CD8-positive, alpha-beta memory T cell (primary cell): Measurements from ENCODE around the gene FAM3B. TPM values are rescaled to one million over a fixed set of nuclear protein-coding genes. Genes with fewer than 3 reads are reported as not detected.
A peak's percentile ranks its signal among the peaks of the same experiment; 100 is the strongest.

ENCODE experiments used
- CTCF ChIA-PET: fragments of 350-600 bp; sonication (Branson Sonifier 250); formaldehyde crosslinking; loops from one replicate; lab custom pipeline; 2021; ENCODE audit warnings: antibody characterized with exemption; lab: Charles Lee
- POLR2A ChIA-PET: fragments of 350-600 bp; sonication (Branson Sonifier 250); formaldehyde crosslinking; loops from one replicate; lab custom pipeline; 2021; ENCODE audit warnings: antibody characterized with exemption; lab: Charles Lee
- DNase-seq, 5 donors: peaks; one replicate each; pipeline versions ENCODE4 v3.0.0 to v3.0.0-alpha.2; 2020 to 2022; ENCODE audit warnings: mixed read lengths in 1 of 5
- H3K27ac ChIP-seq: one replicate; pipeline ENCODE4 v1.7.0; 2013; ENCODE audit warnings: low read depth, mild to moderate bottlenecking, low read length, moderate library complexity
- H3K27me3 ChIP-seq: 2 replicates; pipeline ENCODE4 v1.7.0; 2013; ENCODE audit warnings: low read length, mild to moderate bottlenecking; ENCODE audit not compliant: insufficient read depth, poor library complexity, severe bottlenecking
- H3K36me3 ChIP-seq: 2 replicates; pipeline ENCODE4 v1.7.0; 2013; ENCODE audit warnings: mild to moderate bottlenecking, low read length, moderate library complexity; ENCODE audit not compliant: insufficient read depth
- H3K4me1 ChIP-seq: 2 replicates; pipeline ENCODE4 v1.7.0; 2013; ENCODE audit warnings: mild to moderate bottlenecking, low read length, moderate library complexity; ENCODE audit not compliant: insufficient read depth
- H3K4me3 ChIP-seq: 2 replicates; pipeline ENCODE4 v1.7.0; 2013; ENCODE audit warnings: mild to moderate bottlenecking, low read length
- H3K9me3 ChIP-seq: 2 replicates; pipeline ENCODE4 v1.7.0; 2013; ENCODE audit warnings: mild to moderate bottlenecking, low read length
- H3K27ac Mint-ChIP-seq, 8 donors: one replicate each; pipeline ENCODE4 v1.8.0; 2020 to 2021; ENCODE audit warnings: mixed read lengths in 8 of 8, mild to moderate bottlenecking in 6 of 8, inconsistent platforms in 3 of 8, moderate library complexity in 3 of 8
- H3K27me3 Mint-ChIP-seq, 2 donors: one replicate each; pipeline ENCODE4 v1.8.0; 2020 to 2021; ENCODE audit warnings: mixed read lengths in 2 of 2, mild to moderate bottlenecking in 1 of 2, moderate library complexity in 1 of 2
- H3K36me3 Mint-ChIP-seq, 3 donors: one replicate each; pipeline ENCODE4 v1.8.0; 2020 to 2021; ENCODE audit warnings: mixed read lengths in 3 of 3, inconsistent platforms in 1 of 3, mild to moderate bottlenecking in 1 of 3
- H3K4me1 Mint-ChIP-seq, 3 donors: one replicate each; pipeline ENCODE4 v1.8.0; 2020 to 2021; ENCODE audit warnings: mixed read lengths in 3 of 3, inconsistent platforms in 1 of 3, mild to moderate bottlenecking in 1 of 3
- H3K4me3 Mint-ChIP-seq, 7 donors: one replicate each; pipeline ENCODE4 v1.8.0; 2020 to 2021; ENCODE audit warnings: mixed read lengths in 7 of 7, mild to moderate bottlenecking in 6 of 7, moderate library complexity in 4 of 7, inconsistent platforms in 2 of 7
- H3K9me3 Mint-ChIP-seq, 5 donors: one replicate each; pipeline ENCODE4 v1.8.0; 2020 to 2022; ENCODE audit warnings: mixed read lengths in 5 of 5, mild to moderate bottlenecking in 3 of 5, moderate library complexity in 2 of 5, inconsistent platforms in 1 of 5
- polyA plus RNA-seq: library from polyadenylated mRNA; unstranded; fragments of 300-500 nt; fragmentation: Illumina TruSeq; gene quantifications from one replicate; pipeline ENCODE4 v1.2.3, GENCODE V29; 2021
- total RNA-seq, 2 experiments: library from RNA; stranded (reverse); gene quantifications; one replicate each; pipeline ENCODE4 v1.2.3, GENCODE V29; 2021

The FAM3B gene
- total and polyA plus RNA-seq, 3 experiments from 2014 or later, result not detected

DNA sequence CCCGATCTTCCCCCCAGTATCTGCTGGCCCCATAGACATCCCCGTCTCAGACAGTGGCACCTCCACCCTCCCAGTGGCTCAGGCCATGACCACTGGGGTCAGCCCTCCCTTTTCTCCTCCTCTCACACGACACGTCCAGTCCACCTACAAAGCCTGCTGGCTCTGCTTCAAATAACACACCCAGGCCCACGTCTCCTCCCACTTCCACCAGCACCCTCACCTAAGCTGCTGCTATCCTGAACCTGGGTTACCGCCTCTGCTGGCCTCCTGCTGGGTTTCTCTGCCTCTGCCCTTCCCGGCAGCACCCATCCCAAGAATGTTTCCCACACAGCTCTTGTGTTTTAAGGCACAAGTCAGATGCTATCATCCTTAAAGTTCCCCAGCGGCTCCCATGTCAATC is 71.2 kb downstream of the FAM3B start:
- H3K36me3 Mint-ChIP-seq, result peaks cover 5 to 77% (median 29%) of the 10 kb centered on the region in 3 donors
- no peaks in the 10 kb centered on the region for H3K9me3 Mint-ChIP-seq
- H3K27ac Mint-ChIP-seq, result peak overlapping the region in 1 of 8 donors; percentile 15

DNA sequence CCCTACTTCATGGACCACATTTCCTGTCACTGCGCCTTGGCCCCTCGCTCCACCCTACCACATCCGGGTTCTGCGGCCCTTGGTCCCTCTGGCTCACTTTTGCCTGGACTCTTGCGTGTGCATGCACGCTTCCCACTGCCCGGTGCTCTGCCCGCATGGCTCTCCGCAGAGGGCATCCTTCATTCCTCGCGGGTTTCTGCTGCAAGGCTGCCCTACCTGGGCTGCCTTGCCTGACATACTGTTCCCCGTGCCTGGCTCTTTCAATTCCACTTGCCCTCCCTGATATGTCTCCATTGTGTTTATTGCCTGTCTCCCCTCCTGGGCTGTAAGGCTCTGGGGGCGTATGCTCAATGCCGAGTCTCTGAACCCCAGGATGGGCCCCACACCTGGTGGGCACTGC is 71.7 kb downstream of the FAM3B start:
- H3K4me1 Mint-ChIP-seq, result peaks cover 0 to 1% (median 0%) of the 10 kb centered on the region in 3 donors
- no peak overlapping the region for H3K4me3 ChIP-seq
- H3K36me3 ChIP-seq, result peaks cover 9% of the 10 kb centered on the region
- H3K27me3 ChIP-seq, result no peaks in the 10 kb centered on the region
- CTCF ChIA-PET, result no interaction called here
- no peak overlapping the region for H3K4me3 Mint-ChIP-seq
- peak in 1 of 5 donors; percentile 17 for DNase-seq
- H3K27me3 Mint-ChIP-seq, result no peaks in the 10 kb centered on the region
- no peaks in the 10 kb centered on the region for H3K9me3 ChIP-seq
- H3K9me3 Mint-ChIP-seq, result no peaks in the 10 kb centered on the region
- H3K4me1 ChIP-seq, result no peaks in the 10 kb centered on the region
- no peak overlapping the region for H3K27ac ChIP-seq
- POLR2A ChIA-PET, result no interaction called here
- H3K27ac Mint-ChIP-seq, result peak overlapping the region in 3 of 8 donors; percentile 8 to 62 (median 32)
- H3K36me3 Mint-ChIP-seq, result peaks cover 6 to 75% (median 29%) of the 10 kb centered on the region in 3 donors

More for the DNA sequence above, 71.2 kb downstream of the FAM3B start:
- Mint-ChIP-seq H3K4me1 (peaks cover 0 to 1% (median 0%) of the 10 kb centered on the region in 3 donors), H3K4me3 (no peak overlapping the region), H3K27me3 (no peaks in the 10 kb centered on the region)
- POLR2A ChIA-PET, result no interaction called here
- Histone ChIP-seq H3K4me1 (no peaks in the 10 kb centered on the region), H3K9me3 (no peaks in the 10 kb centered on the region), H3K27ac (no peak overlapping the region), H3K27me3 (no peaks in the 10 kb centered on the region), H3K36me3 (peaks cover 7% of the 10 kb centered on the region), H3K4me3 (no peak overlapping the region)
- DNase-seq, result no peak
- CTCF ChIA-PET, result no interaction called here

DNA sequence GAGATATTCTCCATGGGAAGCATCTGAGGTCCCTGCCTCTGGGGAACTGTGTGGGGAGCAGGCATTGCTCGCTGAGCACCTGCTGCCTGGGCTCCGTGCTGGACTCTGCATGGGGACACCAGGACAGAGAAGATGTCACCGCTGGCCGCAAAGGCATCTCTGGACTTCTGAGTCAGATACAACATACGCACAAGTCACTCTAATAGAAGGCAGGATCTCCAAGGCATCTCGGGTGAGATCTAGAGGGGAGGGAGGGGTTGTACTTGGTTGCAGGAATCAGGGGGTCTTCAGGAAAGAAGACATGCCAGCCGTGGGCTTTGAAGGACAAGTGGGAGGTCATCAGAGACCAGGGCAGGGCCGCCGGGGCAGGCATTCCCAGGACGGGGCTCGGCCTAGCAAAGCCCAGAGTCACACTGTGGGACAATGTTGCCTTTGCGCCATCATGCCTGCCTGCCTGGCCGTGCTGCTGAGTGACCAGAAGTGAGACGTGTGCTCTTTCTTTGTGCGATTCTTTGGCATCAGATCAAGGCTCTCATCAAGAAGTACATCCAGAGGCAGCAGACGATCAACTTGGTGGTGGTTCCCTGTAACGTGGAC is 73.5 kb downstream of the FAM3B start:
- H3K4me3 ChIP-seq, result no peak overlapping the region
- H3K9me3 ChIP-seq, result no peaks in the 10 kb centered on the region
- DNase-seq, result no peak
- no peaks in the 10 kb centered on the region for H3K4me1 ChIP-seq
- peaks cover 12 to 78% (median 42%) of the 10 kb centered on the region in 3 donors for H3K36me3 Mint-ChIP-seq
- ChIA-PET POLR2A (no interaction called here), CTCF (no interaction called here)
- H3K27me3 ChIP-seq, result no peaks in the 10 kb centered on the region
- no peak overlapping the region for H3K4me3 Mint-ChIP-seq
- peaks cover 0 to 1% (median 0%) of the 10 kb centered on the region in 3 donors for H3K4me1 Mint-ChIP-seq
- H3K27ac ChIP-seq, result no peak overlapping the region
- H3K27ac Mint-ChIP-seq, result peak overlapping the region in 2 of 8 donors; percentile 13 to 29
- no peaks in the 10 kb centered on the region for H3K9me3 Mint-ChIP-seq
- no peaks in the 10 kb centered on the region for H3K27me3 Mint-ChIP-seq
- peaks cover 14% of the 10 kb centered on the region for H3K36me3 ChIP-seq

GRCh38 chr21:41393876-41394465 is 77.4 kb downstream of the FAM3B start:
- Mint-ChIP-seq H3K9me3 (no peaks in the 10 kb centered on the region), H3K27me3 (no peaks in the 10 kb centered on the region), H3K4me3 (no peak overlapping the region), H3K4me1 (no peaks in the 10 kb centered on the region), H3K36me3 (peaks cover 18 to 81% (median 35%) of the 10 kb centered on the region in 3 donors), H3K27ac (peak overlapping the region in 2 of 8 donors; percentile 48 to 62)
- Histone ChIP-seq H3K36me3 (peaks cover 37% of the 10 kb centered on the region), H3K4me3 (no peak overlapping the region), H3K4me1 (no peaks in the 10 kb centered on the region), H3K27ac (no peak overlapping the region), H3K27me3 (no peaks in the 10 kb centered on the region), H3K9me3 (no peaks in the 10 kb centered on the region)
- CTCF ChIA-PET, result interaction anchor here (1.8 kb wide), 1 partner anchor 21 kb away, joined by 5 read pairs; no protein-coding TSS in a partner anchor
- DNase-seq, result no peak
- POLR2A ChIA-PET, result no interaction called here

GRCh38 chr21:41396558-41397075 is 80.0 kb downstream of the FAM3B start:
- Histone ChIP-seq H3K4me3 (no peak overlapping the region), H3K27me3 (no peaks in the 10 kb centered on the region), H3K9me3 (no peaks in the 10 kb centered on the region), H3K36me3 (peaks cover 45% of the 10 kb centered on the region), H3K4me1 (no peaks in the 10 kb centered on the region), H3K27ac (no peak overlapping the region)
- DNase-seq, result no peak
- H3K9me3 Mint-ChIP-seq, result no peaks in the 10 kb centered on the region
- no peaks in the 10 kb centered on the region for H3K4me1 Mint-ChIP-seq
- peak overlapping the region in 1 of 8 donors; percentile 43 for H3K27ac Mint-ChIP-seq
- H3K4me3 Mint-ChIP-seq, result no peak overlapping the region
- POLR2A ChIA-PET, result no interaction called here
- H3K27me3 Mint-ChIP-seq, result no peaks in the 10 kb centered on the region
- H3K36me3 Mint-ChIP-seq, result peaks cover 22 to 90% (median 48%) of the 10 kb centered on the region in 3 donors
- CTCF ChIA-PET, result no interaction called here

DNA sequence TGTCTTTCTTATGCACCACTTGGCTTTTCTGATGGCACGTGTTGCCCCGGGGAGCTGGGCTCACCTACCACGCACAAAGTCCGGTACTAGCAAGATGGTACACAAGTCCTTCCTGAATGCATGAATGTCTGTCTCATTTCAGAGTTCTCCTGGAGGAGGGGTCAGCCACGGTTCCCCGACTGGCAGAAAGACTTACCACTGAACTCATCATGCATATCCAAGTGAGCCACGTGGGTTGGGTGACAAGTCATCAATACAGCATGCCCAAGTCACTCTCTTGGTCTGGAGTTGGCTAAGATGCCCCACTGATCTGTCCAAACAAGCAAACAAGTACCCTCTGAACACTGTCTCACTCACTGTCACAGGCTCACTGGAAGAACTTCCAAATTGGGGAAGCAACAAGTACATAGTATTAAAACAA is 80.9 kb downstream of the FAM3B start:
- CTCF ChIA-PET, result no interaction called here
- no peak overlapping the region for H3K4me3 ChIP-seq
- Mint-ChIP-seq H3K27me3 (no peaks in the 10 kb centered on the region), H3K9me3 (no peaks in the 10 kb centered on the region), H3K4me1 (no peaks in the 10 kb centered on the region), H3K4me3 (no peak overlapping the region), H3K27ac (no peak overlapping the region), H3K36me3 (peaks cover 22 to 92% (median 53%) of the 10 kb centered on the region in 3 donors)
- H3K4me1 ChIP-seq, result no peaks in the 10 kb centered on the region
- no peak overlapping the region for H3K27ac ChIP-seq
- H3K9me3 ChIP-seq, result no peaks in the 10 kb centered on the region
- no peaks in the 10 kb centered on the region for H3K27me3 ChIP-seq
- POLR2A ChIA-PET, result no interaction called here
- no peak for DNase-seq
- peaks cover 52% of the 10 kb centered on the region for H3K36me3 ChIP-seq

DNA sequence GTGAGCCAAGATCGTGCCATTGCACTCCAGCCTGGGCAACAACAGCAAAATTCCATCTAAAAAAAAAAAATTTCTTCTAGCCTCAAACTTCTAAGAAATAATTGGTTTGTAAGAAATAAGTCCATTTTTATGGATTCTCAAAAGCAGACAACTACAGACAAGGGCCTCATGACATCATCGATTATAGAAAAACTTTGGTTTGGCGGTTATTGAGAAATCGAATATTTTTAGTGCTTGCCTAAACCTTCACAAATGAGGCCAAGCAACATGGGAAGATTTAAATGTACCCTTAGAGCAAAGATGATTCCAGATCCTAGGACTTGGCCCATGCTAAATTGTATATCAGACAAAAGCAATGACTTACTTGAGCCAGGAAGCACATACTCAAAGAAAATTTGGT is 81.7 kb downstream of the FAM3B start:
- Mint-ChIP-seq H3K27me3 (no peaks in the 10 kb centered on the region), H3K4me3 (no peak overlapping the region), H3K9me3 (no peaks in the 10 kb centered on the region), H3K4me1 (no peaks in the 10 kb centered on the region), H3K36me3 (peaks cover 21 to 97% (median 58%) of the 10 kb centered on the region in 3 donors), H3K27ac (peak overlapping the region in 1 of 8 donors; percentile 32)
- CTCF ChIA-PET, result no interaction called here
- POLR2A ChIA-PET, result no interaction called here
- H3K27ac ChIP-seq, result no peak overlapping the region
- H3K4me3 ChIP-seq, result no peak overlapping the region
- H3K4me1 ChIP-seq, result no peaks in the 10 kb centered on the region
- DNase-seq, result no peak
- no peaks in the 10 kb centered on the region for H3K27me3 ChIP-seq
- no peaks in the 10 kb centered on the region for H3K9me3 ChIP-seq
- H3K36me3 ChIP-seq, result peaks cover 56% of the 10 kb centered on the region

DNA sequence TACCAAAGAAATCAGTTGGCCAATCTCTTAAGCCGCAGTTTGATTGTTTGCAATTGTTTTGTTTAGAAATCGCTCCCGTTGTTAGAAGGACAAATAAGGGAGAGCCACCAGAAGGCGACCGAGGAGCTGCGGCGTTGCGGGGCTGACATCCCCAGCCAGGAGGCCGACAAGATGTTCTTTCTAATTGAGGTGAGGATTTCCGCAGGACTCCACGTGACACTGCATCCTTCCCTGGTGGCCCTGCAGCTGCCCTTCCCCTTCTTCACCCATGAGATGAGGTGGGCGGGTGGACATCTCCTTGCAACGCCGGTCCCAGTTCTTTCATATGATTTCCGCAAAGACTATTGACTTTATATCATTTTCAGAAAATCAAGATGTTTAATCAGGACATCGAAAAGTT is 82.2 kb downstream of the FAM3B start:
- DNase-seq, result peak in 1 of 5 donors; percentile 4
- Histone ChIP-seq H3K27ac (no peak overlapping the region), H3K27me3 (no peaks in the 10 kb centered on the region), H3K36me3 (peaks cover 52% of the 10 kb centered on the region), H3K9me3 (no peaks in the 10 kb centered on the region), H3K4me1 (no peaks in the 10 kb centered on the region), H3K4me3 (no peak overlapping the region)
- Mint-ChIP-seq H3K36me3 (peaks cover 15 to 97% (median 52%) of the 10 kb centered on the region in 3 donors), H3K9me3 (no peaks in the 10 kb centered on the region), H3K4me3 (no peak overlapping the region), H3K27me3 (no peaks in the 10 kb centered on the region), H3K27ac (peak overlapping the region in 1 of 8 donors; percentile 33), H3K4me1 (no peaks in the 10 kb centered on the region)
- ChIA-PET POLR2A (no interaction called here), CTCF (no interaction called here)
